Measurements from ENCODE around the gene SERTAD2.

SERTAD2 gene

GRCh38 chr2:64595397-64596176, 58.1 kb downstream of the SERTAD2 start:
- TF ChIP-seq POLR2AphosphoS5 (IDR thresholded peaks at IDR 0.05; ENCODE audit: low read depth, low read length) (no peak), SIN3A (IDR thresholded peaks at IDR 0.05; ENCODE audit: borderline replicate concordance, insufficient read depth, low read length) (no peak), FOXP2 (optimal IDR thresholded peaks at IDR 0.05; ENCODE audit: borderline replicate concordance, extremely low read depth, extremely low read length, insufficient read depth) (no peak), TAF1 (IDR thresholded peaks at IDR 0.05; ENCODE audit: borderline replicate concordance, insufficient read depth, low read length) (no peak), REST (IDR thresholded peaks at IDR 0.05; ENCODE audit: insufficient read depth in 1 of 2, low read depth in 2 of 2, low read length in 2 of 2) (no peak)

GRCh38 chr2:64594226-64594989, 59.3 kb downstream of the SERTAD2 start:
- TF ChIP-seq SIN3A (IDR thresholded peaks at IDR 0.05; ENCODE audit: borderline replicate concordance, insufficient read depth, low read length) (no peak), FOXP2 (optimal IDR thresholded peaks at IDR 0.05; ENCODE audit: borderline replicate concordance, extremely low read depth, extremely low read length, insufficient read depth) (no peak), POLR2AphosphoS5 (IDR thresholded peaks at IDR 0.05; ENCODE audit: low read depth, low read length) (no peak), TAF1 (IDR thresholded peaks at IDR 0.05; ENCODE audit: borderline replicate concordance, insufficient read depth, low read length) (no peak), REST (IDR thresholded peaks at IDR 0.05; ENCODE audit: insufficient read depth in 1 of 2, low read depth in 2 of 2, low read length in 2 of 2) (no peak)

DNA sequence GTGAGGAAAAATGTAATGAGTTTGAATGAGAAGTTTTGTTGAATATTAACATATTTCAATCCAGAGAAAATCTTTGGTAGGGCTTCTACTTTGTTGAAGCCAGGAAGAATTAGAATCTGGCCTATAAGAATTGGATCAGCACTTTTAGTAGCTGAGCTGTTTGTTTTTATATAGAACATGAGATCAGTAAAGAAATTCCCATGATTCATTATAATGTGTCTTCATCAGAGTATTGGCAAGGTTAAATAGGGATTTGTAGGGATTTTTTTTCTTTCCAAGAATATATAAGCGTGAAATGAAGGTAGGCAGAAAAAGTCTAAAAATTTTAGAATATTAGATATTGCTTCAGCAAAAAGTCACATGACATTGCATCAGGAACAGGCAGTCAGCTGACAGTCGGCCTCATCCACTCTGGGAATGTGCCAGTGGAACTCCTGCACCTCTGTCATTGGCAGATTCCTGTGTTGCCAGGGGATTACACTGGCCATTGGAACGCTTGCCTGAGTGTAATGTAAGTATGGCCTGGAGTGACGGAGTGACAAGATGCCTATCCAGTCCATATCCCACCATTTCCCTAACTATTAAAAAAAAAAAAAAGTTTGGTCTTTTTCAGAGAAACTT, 60.6 kb downstream of the SERTAD2 start:
- no peak for TF ChIP-seq POLR2AphosphoS5 (IDR thresholded peaks at IDR 0.05; ENCODE audit: low read depth, low read length)
- no peak for TF ChIP-seq TAF1 (IDR thresholded peaks at IDR 0.05; ENCODE audit: borderline replicate concordance, insufficient read depth, low read length)
- no peak for TF ChIP-seq SIN3A (IDR thresholded peaks at IDR 0.05; ENCODE audit: borderline replicate concordance, insufficient read depth, low read length)
- TF ChIP-seq FOXP2 (optimal IDR thresholded peaks at IDR 0.05; ENCODE audit: borderline replicate concordance, extremely low read depth, extremely low read length, insufficient read depth): no peak
- TF ChIP-seq REST (IDR thresholded peaks at IDR 0.05; ENCODE audit: insufficient read depth in 1 of 2, low read depth in 2 of 2, low read length in 2 of 2): no peak

GRCh38 chr2:64591188-64591587, 62.5 kb downstream of the SERTAD2 start:
- no peak for TF ChIP-seq TAF1 (IDR thresholded peaks at IDR 0.05; ENCODE audit: borderline replicate concordance, insufficient read depth, low read length)
- TF ChIP-seq REST (IDR thresholded peaks at IDR 0.05; ENCODE audit: insufficient read depth in 1 of 2, low read depth in 2 of 2, low read length in 2 of 2): no peak
- TF ChIP-seq POLR2AphosphoS5 (IDR thresholded peaks at IDR 0.05; ENCODE audit: low read depth, low read length): no peak
- TF ChIP-seq FOXP2 (optimal IDR thresholded peaks at IDR 0.05; ENCODE audit: borderline replicate concordance, extremely low read depth, extremely low read length, insufficient read depth): no peak
- TF ChIP-seq SIN3A (IDR thresholded peaks at IDR 0.05; ENCODE audit: borderline replicate concordance, insufficient read depth, low read length): no peak

Data from PFSK-1 (cell line).